ENCODE measurements around the gene PAFAH1B1. TPM values are rescaled to one million over a fixed set of nuclear protein-coding genes. Genes with fewer than 3 reads are reported as not detected.
A peak's percentile ranks its signal among the peaks of the same experiment; 100 is the strongest.

The PAFAH1B1 gene
- total and polyA plus RNA-seq, 4 donors: 14.0 to 44.1 (median 29.2) TPM

DNA sequence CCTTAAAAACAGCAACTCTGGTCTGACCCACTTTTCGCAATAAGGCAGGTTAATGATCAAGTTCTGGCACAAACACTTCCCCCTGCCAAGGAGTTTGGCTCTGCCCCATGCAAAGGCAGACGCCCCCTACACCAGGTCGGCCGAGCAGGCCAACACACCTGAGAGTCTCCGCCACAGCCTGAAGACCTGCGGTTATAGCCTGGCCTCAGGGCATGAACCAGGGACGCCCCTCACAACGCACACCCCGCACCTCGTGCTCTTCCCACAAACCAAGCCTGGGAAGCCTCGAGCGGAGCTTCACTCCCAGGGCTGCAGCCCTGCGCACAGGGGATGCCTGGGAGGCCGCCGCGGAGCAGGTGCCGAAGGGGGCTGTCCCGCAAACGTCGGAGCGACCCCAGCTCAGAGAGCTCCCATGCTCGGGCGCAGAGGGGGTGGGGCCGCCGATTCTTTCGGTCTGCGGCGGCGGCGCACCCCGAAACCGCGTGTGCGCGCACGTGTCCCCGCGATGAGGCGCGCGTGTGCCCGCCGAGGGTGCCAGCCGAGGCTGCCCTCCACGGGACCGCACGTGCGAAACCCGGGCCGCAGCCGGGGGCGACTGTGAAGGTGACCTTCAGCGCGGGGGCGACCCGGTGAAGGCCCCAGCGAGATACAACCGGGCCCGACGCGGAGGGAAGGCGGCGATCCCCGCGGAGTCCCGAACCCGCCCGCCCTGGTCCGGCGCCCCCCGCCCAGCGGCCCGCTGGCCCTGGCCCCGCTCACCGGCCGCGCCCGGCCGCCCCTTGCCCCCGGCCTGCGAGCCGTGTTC lies 117.6 kb downstream of the PAFAH1B1 start (continued):
- TF ChIP-seq JUND (IDR thresholded peaks at IDR 0.05): peak; percentile 28 to 36

DNA sequence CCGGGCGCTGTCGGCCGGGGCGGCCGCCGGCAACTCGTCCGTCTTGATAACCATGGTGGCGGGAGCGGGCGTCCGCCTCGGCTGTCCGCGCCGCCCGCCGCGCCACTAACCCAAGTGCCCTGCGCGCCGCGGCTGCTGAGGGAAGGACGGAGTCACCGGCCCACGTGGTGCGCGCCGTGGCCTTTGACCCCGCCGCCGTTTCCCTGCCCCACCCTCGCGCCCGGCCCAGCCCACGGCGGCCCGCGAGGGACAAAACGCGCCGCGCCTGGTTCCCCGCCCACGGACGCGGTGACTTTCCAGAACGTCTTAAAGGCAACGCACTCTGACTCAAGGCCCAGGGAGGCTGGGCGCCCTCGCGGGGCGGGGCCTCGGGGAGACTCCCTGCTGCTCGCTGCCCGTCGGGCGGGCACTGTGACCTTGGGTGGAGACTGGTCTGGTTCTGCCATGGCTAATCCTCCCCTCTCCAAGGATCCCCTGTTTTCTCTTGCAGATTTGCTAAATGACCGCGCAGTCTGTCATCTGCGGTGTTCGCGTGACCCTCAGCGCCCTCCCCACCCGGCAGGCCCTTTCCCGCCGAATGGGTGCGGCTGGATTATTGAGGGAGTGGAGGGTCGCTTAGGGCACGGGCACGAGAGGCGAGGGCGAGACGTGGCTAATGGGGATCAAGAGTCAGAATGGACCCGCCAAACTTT lies 118.3 kb downstream of the PAFAH1B1 start, which contains the start of gene CLUH:
Gene CLUH, minus strand, starts transcription at position 157 of the 692 bp plus-strand sequence. Its CDS starts 103 bp downstream, at position 54.
- 1% methylated on average over 76 of the region's 76 CpGs for WGBS

More for the DNA sequence above, 118.3 kb downstream of the PAFAH1B1 start, which contains the start of gene CLUH:
- Histone ChIP-seq H3K4me1 (ENCODE audit: control insufficient read depth in 4 of 4, insufficient read depth in 4 of 4, low read length in 3 of 4) (peaks cover 7 to 48% (median 35%) of the 10 kb centered on the region in 4 donors), H3K4me3 (ENCODE audit: low read depth in 1 of 3, low read length in 3 of 3) (peak within 1 kb of the TSS; percentile 83 to 98 (median 94)), H3K9ac (ENCODE audit: low read depth in 1 of 2, low read length in 2 of 2) (peak within 1 kb of the TSS; percentile 66), H3K27ac (ENCODE audit: low read depth in 1 of 2, low read length in 2 of 2) (peak within 1 kb of the TSS; percentile 75 to 91), H3K36me3 (ENCODE audit: control insufficient read depth in 4 of 4, insufficient read depth in 3 of 4, low read depth in 1 of 4, low read length in 3 of 4) (no peaks in the 10 kb centered on the region), H3K27me3 (ENCODE audit: control insufficient read depth in 4 of 4, insufficient read depth in 4 of 4, low read length in 3 of 4) (no peaks in the 10 kb centered on the region), H3K9me3 (ENCODE audit: control insufficient read depth in 4 of 4, low read length in 3 of 4) (no peaks in the 10 kb centered on the region)
- peak; percentile 96 for DNase-seq (ENCODE audit: low spot score)
- TF ChIP-seq, protein P1, sequence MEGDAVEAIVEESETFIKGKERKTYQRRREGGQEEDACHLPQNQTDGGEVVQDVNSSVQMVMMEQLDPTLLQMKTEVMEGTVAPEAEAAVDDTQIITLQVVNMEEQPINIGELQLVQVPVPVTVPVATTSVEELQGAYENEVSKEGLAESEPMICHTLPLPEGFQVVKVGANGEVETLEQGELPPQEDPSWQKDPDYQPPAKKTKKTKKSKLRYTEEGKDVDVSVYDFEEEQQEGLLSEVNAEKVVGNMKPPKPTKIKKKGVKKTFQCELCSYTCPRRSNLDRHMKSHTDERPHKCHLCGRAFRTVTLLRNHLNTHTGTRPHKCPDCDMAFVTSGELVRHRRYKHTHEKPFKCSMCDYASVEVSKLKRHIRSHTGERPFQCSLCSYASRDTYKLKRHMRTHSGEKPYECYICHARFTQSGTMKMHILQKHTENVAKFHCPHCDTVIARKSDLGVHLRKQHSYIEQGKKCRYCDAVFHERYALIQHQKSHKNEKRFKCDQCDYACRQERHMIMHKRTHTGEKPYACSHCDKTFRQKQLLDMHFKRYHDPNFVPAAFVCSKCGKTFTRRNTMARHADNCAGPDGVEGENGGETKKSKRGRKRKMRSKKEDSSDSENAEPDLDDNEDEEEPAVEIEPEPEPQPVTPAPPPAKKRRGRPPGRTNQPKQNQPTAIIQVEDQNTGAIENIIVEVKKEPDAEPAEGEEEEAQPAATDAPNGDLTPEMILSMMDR (IDR thresholded peaks at IDR 0.05; ENCODE audit: low read depth, low read length, missing input control): no peak
- peak in 1 of 2 donors; percentile 74 for TF ChIP-seq GABPA (IDR thresholded peaks at IDR 0.05 in 1 of 2, conservative IDR thresholded peaks at IDR 0.05 in 1 of 2)
- peak; percentile 68 for TF ChIP-seq TAF1 (conservative IDR thresholded peaks at IDR 0.05)
- TF ChIP-seq, protein P2, sequence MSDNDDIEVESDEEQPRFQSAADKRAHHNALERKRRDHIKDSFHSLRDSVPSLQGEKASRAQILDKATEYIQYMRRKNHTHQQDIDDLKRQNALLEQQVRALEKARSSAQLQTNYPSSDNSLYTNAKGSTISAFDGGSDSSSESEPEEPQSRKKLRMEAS (IDR thresholded peaks at IDR 0.05): peak; percentile 77
- peak; percentile 75 for TF ChIP-seq YY1 (IDR thresholded peaks at IDR 0.05)
- peak; percentile 65 for TF ChIP-seq NR2F2 (IDR thresholded peaks at IDR 0.05)
- TF ChIP-seq SP1 (IDR thresholded peaks at IDR 0.05): peak; percentile 84
- TF ChIP-seq, protein P3, sequence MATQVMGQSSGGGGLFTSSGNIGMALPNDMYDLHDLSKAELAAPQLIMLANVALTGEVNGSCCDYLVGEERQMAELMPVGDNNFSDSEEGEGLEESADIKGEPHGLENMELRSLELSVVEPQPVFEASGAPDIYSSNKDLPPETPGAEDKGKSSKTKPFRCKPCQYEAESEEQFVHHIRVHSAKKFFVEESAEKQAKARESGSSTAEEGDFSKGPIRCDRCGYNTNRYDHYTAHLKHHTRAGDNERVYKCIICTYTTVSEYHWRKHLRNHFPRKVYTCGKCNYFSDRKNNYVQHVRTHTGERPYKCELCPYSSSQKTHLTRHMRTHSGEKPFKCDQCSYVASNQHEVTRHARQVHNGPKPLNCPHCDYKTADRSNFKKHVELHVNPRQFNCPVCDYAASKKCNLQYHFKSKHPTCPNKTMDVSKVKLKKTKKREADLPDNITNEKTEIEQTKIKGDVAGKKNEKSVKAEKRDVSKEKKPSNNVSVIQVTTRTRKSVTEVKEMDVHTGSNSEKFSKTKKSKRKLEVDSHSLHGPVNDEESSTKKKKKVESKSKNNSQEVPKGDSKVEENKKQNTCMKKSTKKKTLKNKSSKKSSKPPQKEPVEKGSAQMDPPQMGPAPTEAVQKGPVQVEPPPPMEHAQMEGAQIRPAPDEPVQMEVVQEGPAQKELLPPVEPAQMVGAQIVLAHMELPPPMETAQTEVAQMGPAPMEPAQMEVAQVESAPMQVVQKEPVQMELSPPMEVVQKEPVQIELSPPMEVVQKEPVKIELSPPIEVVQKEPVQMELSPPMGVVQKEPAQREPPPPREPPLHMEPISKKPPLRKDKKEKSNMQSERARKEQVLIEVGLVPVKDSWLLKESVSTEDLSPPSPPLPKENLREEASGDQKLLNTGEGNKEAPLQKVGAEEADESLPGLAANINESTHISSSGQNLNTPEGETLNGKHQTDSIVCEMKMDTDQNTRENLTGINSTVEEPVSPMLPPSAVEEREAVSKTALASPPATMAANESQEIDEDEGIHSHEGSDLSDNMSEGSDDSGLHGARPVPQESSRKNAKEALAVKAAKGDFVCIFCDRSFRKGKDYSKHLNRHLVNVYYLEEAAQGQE (IDR thresholded peaks at IDR 0.05): peak; percentile 74
- peak; percentile 51 to 68 for TF ChIP-seq HNF4A (conservative IDR thresholded peaks at IDR 0.05)
- TF ChIP-seq, protein P4, sequence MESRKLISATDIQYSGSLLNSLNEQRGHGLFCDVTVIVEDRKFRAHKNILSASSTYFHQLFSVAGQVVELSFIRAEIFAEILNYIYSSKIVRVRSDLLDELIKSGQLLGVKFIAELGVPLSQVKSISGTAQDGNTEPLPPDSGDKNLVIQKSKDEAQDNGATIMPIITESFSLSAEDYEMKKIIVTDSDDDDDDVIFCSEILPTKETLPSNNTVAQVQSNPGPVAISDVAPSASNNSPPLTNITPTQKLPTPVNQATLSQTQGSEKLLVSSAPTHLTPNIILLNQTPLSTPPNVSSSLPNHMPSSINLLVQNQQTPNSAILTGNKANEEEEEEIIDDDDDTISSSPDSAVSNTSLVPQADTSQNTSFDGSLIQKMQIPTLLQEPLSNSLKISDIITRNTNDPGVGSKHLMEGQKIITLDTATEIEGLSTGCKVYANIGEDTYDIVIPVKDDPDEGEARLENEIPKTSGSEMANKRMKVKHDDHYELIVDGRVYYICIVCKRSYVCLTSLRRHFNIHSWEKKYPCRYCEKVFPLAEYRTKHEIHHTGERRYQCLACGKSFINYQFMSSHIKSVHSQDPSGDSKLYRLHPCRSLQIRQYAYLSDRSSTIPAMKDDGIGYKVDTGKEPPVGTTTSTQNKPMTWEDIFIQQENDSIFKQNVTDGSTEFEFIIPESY (IDR thresholded peaks at IDR 0.05): peak; percentile 81
- peak in 1 of 2 donors; percentile 54 for TF ChIP-seq RAD21 (IDR thresholded peaks at IDR 0.05)
- peak; percentile 40 to 70 for TF ChIP-seq JUND (IDR thresholded peaks at IDR 0.05)
- TF ChIP-seq FOXA1 (IDR thresholded peaks at IDR 0.05): peak; percentile 41
- peak; percentile 35 to 61 for TF ChIP-seq RXRA (IDR thresholded peaks at IDR 0.05)
- TF ChIP-seq FOXA2 (IDR thresholded peaks at IDR 0.05): peak; percentile 25
- peak; percentile 95 to 98 for TF ChIP-seq EGR1 (IDR thresholded peaks at IDR 0.05; ENCODE audit: low read depth in 2 of 2)
- TF ChIP-seq, protein P5, sequence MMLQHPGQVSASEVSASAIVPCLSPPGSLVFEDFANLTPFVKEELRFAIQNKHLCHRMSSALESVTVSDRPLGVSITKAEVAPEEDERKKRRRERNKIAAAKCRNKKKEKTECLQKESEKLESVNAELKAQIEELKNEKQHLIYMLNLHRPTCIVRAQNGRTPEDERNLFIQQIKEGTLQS (IDR thresholded peaks at IDR 0.05): no peak
- peak; percentile 35 for TF ChIP-seq HNF4G (IDR thresholded peaks at IDR 0.05)
